ENCODE measurements around the gene ARSG. TPM values are rescaled to one million over a fixed set of nuclear protein-coding genes. Genes with fewer than 3 reads are reported as not detected.
A peak's percentile ranks its signal among the peaks of the same experiment; 100 is the strongest.
"Not testable (repeated sequence)": the region's sequence is repeated elsewhere in the genome, so short reads cannot be mapped to it uniquely, and the experiment has no call there.

Gene ARSG
- total RNA-seq, 6 experiments from 2014 or later: 4.0 to 7.0 (median 5.0) TPM

GRCh38 chr17:68359791-68360535, 68.7 kb downstream of the ARSG start:
- Mint-ChIP-seq H3K4me3 (no peak overlapping the region), H3K4me1 (ENCODE audit: low read depth) (peaks cover 14% of the 10 kb centered on the region), H3K27ac (no peak overlapping the region), H3K36me3 (ENCODE audit: low read depth) (no peaks in the 10 kb centered on the region), H3K9me3 (no peaks in the 10 kb centered on the region), H3K27me3 (ENCODE audit: insufficient read depth) (peaks cover 15% of the 10 kb centered on the region)
- no peak for DNase-seq
- TF ChIP-seq, protein P1, sequence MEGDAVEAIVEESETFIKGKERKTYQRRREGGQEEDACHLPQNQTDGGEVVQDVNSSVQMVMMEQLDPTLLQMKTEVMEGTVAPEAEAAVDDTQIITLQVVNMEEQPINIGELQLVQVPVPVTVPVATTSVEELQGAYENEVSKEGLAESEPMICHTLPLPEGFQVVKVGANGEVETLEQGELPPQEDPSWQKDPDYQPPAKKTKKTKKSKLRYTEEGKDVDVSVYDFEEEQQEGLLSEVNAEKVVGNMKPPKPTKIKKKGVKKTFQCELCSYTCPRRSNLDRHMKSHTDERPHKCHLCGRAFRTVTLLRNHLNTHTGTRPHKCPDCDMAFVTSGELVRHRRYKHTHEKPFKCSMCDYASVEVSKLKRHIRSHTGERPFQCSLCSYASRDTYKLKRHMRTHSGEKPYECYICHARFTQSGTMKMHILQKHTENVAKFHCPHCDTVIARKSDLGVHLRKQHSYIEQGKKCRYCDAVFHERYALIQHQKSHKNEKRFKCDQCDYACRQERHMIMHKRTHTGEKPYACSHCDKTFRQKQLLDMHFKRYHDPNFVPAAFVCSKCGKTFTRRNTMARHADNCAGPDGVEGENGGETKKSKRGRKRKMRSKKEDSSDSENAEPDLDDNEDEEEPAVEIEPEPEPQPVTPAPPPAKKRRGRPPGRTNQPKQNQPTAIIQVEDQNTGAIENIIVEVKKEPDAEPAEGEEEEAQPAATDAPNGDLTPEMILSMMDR (IDR thresholded peaks at IDR 0.05): no peak

DNA sequence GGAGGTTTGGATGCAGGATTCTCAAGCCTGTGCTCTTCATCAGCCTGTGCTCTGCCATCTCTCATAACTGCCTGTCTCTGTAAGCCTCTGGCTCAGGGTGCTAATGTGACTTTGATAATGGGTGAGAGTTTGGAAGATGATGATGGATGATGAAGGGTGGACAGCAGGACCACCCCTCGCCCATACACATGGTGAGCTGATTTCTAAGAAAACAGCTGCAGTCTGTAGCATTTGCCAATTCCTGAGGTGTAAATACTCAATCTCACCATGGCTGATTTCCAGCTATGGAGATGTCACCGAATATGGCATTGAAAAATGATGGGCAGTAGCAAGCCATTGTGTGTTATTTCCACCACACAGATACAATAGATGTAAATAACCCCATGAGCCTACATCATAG, 74.2 kb downstream of the ARSG start:
- DNase-seq: no peak
- Mint-ChIP-seq H3K4me3 (no peak overlapping the region), H3K36me3 (ENCODE audit: low read depth) (no peaks in the 10 kb centered on the region), H3K9me3 (no peaks in the 10 kb centered on the region), H3K27ac (no peak overlapping the region), H3K27me3 (ENCODE audit: insufficient read depth) (peaks cover 16% of the 10 kb centered on the region), H3K4me1 (ENCODE audit: low read depth) (no peaks in the 10 kb centered on the region)
- TF ChIP-seq, protein P1 (IDR thresholded peaks at IDR 0.05): no peak

- no peaks in the 10 kb centered on the region for H3K9me3 Mint-ChIP-seq
- no peaks in the 10 kb centered on the region for H3K36me3 Mint-ChIP-seq (ENCODE audit: low read depth)
- H3K4me3 Mint-ChIP-seq: no peak overlapping the region
- no peak for DNase-seq
- TF ChIP-seq, protein P1 (IDR thresholded peaks at IDR 0.05): no peak
- no peak overlapping the region for H3K27ac Mint-ChIP-seq
- peaks cover 12% of the 10 kb centered on the region for H3K27me3 Mint-ChIP-seq (ENCODE audit: insufficient read depth)
- no peaks in the 10 kb centered on the region for H3K4me1 Mint-ChIP-seq (ENCODE audit: low read depth)
These were observed 77.1 kb downstream of the ARSG start for GRCh38 chr17:68368387-68368786.

DNA sequence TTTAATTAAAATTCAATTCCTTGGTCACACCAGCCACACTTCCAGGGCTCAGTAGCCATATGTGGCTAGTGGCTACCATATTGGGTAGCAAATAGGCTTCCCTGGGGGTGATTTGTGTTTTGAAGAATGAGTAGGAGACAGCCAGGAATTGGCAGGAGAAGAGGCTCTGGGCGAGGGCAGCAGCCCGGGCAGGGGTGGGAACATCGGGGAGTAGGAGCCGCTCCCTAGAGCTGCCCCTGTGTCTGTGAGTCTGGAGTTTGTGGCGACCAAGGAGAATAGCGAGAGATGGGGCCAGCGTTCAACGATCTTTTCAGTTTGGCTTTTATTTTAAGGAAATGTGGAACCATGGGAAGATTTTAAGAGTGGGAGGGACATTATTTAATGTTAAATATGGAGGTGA, 84.3 kb downstream of the ARSG start:
- no peaks in the 10 kb centered on the region for H3K9me3 Mint-ChIP-seq
- no peak for DNase-seq
- H3K27ac Mint-ChIP-seq: no peak overlapping the region
- TF ChIP-seq, protein P1 (IDR thresholded peaks at IDR 0.05): no peak
- H3K36me3 Mint-ChIP-seq (ENCODE audit: low read depth): no peaks in the 10 kb centered on the region
- H3K4me1 Mint-ChIP-seq (ENCODE audit: low read depth): peaks cover 34% of the 10 kb centered on the region
- H3K4me3 Mint-ChIP-seq: no peak overlapping the region
- peaks cover 4% of the 10 kb centered on the region; the same call in 1 of the 2 replicates for H3K27me3 Mint-ChIP-seq (ENCODE audit: insufficient read depth)

- H3K27me3 Mint-ChIP-seq (ENCODE audit: insufficient read depth); DNase-seq; H3K9me3 Mint-ChIP-seq; H3K27ac Mint-ChIP-seq; H3K4me3 Mint-ChIP-seq; H3K36me3 Mint-ChIP-seq (ENCODE audit: low read depth): not testable (repeated sequence)
- H3K4me1 Mint-ChIP-seq (ENCODE audit: low read depth): peaks cover 40% of the 10 kb centered on the region
These were observed 84.9 kb downstream of the ARSG start for GRCh38 chr17:68376178-68376577.

DNA sequence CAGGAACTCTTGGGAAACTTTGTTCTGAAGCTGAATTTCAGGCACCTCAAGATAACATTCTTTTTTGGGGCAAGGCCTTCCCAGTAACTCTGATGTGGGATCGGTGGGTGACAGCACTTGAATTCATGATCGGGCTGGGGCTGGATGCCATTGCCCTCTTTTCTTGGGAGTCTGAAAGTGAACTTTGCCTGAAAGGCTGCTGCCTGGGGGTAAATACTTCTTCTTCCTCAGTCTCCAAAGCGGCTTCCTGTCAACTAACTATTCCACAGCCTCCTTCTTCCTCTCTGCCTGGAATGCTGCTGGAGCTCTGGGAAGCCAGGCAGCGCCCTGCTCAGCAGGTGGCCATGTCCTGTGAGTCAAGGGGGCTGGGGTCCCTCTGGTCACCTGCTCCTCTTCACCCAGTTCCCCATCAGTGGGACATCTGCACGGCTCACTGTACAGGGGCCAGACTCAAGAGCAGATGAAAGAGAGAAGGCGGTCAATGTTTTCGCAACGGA, 86.5 kb downstream of the ARSG start:
- peak; percentile 10 for DNase-seq
- H3K27ac Mint-ChIP-seq: peak overlapping the region; percentile 100
- TF ChIP-seq, protein P1 (IDR thresholded peaks at IDR 0.05): no peak
- no peaks in the 10 kb centered on the region for H3K36me3 Mint-ChIP-seq (ENCODE audit: low read depth)
- H3K4me3 Mint-ChIP-seq: peak overlapping the region; percentile 80
- peaks cover 55% of the 10 kb centered on the region for H3K4me1 Mint-ChIP-seq (ENCODE audit: low read depth)
- H3K27me3 Mint-ChIP-seq (ENCODE audit: insufficient read depth): peaks cover 4% of the 10 kb centered on the region
- H3K9me3 Mint-ChIP-seq: no peaks in the 10 kb centered on the region

Measured in HFFc6 (cell line).